Stomach (tissue), 4 donors: Measurements from ENCODE around the gene LRMDA.

Source experiments
- EP300 ChIP-seq: sonication (generic); formaldehyde crosslinking; IDR thresholded peaks from one replicate; pipeline ENCODE4 v1.6.1; 2017; ENCODE audit warnings: antibody characterized with exemption
- POLR2AphosphoS5 ChIP-seq, 3 donors: sonication (generic); formaldehyde crosslinking; IDR thresholded peaks; one replicate each; pipeline ENCODE4 v1.6.1; 2016; ENCODE audit warnings: antibody characterized with exemption in 3 of 3

DNA sequence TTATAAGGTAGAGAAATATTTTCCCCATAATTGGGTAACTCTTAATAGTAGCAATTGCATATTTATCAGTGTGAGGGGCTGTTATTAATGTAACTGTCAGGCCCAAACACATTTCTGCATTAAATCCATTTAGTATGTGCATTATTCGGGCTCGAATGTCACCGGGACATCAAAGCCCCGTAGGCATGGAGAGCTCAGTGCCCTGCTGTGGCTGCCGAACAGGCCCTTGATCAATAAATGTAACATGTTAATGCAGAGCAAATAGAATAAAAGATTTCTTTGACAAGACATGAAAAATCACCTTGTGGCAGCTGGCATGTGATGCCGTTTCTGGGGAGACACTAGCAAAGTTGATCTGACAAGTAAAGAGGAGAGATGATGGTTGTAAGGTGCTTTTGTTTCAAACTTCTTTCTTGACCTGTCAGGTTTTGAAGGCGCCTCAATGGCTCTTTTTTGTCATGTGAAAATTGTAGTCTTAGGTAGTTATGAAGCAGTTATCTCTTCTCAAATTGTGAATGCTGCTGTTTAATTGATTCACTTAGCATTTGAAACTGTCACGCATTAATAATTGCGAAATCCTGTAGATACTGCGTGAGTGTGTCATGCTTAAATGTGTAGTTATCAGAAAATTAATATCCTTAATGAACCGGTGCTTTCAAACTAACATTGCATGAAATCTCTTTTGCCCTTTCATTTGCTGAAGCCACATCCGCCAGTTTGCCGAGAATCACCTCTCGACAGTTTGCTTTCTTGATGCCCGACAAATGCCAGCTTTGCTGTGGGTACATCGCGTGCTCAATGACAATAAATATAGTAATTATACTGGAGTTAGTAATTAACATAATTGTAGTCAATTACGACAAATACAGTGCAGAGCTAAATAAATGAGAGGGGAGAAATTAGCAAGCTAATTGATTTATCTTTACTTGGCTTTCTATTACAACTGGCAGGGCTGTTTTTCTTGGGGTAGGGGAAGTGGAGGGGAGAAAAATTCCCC is 19.5 kb downstream of the LRMDA start:
- TF ChIP-seq EP300 (no peak), POLR2AphosphoS5 (IDR thresholded peaks at IDR 0.05) (no peak)
